ENCODE measurements around the gene RGL2.
"Not testable (repeated sequence)": the region's sequence is repeated elsewhere in the genome, so short reads cannot be mapped to it uniquely, and the experiment has no call there.

RGL2 gene, protein sequence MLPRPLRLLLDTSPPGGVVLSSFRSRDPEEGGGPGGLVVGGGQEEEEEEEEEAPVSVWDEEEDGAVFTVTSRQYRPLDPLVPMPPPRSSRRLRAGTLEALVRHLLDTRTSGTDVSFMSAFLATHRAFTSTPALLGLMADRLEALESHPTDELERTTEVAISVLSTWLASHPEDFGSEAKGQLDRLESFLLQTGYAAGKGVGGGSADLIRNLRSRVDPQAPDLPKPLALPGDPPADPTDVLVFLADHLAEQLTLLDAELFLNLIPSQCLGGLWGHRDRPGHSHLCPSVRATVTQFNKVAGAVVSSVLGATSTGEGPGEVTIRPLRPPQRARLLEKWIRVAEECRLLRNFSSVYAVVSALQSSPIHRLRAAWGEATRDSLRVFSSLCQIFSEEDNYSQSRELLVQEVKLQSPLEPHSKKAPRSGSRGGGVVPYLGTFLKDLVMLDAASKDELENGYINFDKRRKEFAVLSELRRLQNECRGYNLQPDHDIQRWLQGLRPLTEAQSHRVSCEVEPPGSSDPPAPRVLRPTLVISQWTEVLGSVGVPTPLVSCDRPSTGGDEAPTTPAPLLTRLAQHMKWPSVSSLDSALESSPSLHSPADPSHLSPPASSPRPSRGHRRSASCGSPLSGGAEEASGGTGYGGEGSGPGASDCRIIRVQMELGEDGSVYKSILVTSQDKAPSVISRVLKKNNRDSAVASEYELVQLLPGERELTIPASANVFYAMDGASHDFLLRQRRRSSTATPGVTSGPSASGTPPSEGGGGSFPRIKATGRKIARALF

GRCh38 chr6:33298773-33299236 is at the start of gene RGL2:
Gene RGL2, minus strand, starts transcription at chr6:33298942. Its CDS starts 332 bp downstream, at chr6:33298610.
- peak; percentile 80 for DNase-seq (ENCODE audit: low read depth, low spot score)

- DNase-seq (ENCODE audit: low read depth, low spot score), result no peak
These were observed 49.1 kb upstream of the RGL2 start for GRCh38 chr6:33347816-33348215.

GRCh38 chr6:33346972-33347371 is 48.2 kb upstream of the RGL2 start:
- peak; percentile 16 for DNase-seq (ENCODE audit: low read depth, low spot score)

DNA sequence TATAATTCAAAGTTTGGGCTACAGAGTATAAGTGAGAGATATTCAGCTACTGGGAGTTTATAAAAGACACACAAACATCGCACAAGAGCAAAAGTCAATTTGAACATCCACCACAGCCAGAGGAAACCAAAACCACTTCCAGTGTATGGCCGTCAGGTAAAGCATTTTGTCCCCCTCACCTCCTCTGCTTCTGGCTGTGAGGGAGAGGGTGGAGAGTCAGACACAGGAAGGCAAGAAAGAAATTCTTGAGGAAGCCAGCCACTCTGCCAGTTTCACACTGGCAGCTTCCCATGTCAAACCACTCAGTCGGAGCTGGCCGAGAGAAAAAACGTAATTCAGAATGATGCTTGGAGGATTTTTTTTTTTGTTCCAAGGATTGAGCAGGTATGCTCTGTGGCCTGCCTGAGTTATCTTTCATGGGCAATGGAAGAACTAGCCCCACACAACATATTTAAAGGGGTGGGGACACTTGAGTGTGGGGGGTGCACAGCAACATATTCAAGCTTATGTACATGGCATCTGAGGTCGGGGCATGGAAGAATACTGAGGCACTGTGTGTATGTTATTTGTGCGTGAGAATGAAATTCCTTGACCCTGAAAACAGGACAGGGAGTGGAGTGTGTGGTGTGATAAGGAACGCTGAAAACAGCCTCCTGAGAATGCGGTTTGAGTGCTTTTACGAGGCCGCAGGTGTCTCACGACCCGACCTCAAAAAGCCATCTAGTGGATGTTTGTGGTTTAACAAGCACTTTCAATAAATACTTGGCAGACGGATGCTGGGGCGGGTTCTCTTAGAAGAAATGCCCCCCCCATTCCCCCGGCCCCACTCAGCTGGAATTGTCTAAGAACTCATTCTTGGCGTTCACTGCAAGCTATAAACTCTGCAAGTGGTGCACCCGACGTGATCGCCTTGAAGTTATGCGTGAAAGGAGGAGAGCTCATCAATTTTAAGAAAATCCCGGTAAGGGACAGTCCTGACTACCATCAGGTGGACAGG is 46.3 kb upstream of the RGL2 start:
- DNase-seq (ENCODE audit: low read depth, low spot score), result peak; percentile 95

- no peak for DNase-seq (ENCODE audit: low read depth, low spot score)
These were observed 45.3 kb upstream of the RGL2 start for GRCh38 chr6:33343953-33344611.

DNA sequence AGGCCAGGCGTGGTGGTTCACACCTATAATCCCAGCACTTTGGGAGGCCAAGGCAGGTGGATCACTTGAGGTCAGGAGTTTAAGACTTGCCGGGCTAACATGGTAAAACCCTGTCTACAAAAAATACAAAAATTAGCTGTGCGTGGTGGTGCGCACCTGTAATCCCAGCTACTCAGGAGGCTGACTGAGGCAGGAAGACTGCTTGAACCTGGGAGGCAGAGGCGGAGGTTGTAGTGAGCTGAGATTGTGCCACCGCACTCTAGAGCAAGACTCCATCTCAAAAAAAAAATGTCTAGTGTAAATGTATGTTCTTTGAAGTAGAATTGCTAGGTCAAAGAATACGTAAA is 44.8 kb upstream of the RGL2 start:
- DNase-seq (ENCODE audit: low read depth, low spot score), result not testable (repeated sequence)

- no peak for DNase-seq (ENCODE audit: low read depth, low spot score)
These were observed 40.5 kb upstream of the RGL2 start for GRCh38 chr6:33339193-33339592.

DNA sequence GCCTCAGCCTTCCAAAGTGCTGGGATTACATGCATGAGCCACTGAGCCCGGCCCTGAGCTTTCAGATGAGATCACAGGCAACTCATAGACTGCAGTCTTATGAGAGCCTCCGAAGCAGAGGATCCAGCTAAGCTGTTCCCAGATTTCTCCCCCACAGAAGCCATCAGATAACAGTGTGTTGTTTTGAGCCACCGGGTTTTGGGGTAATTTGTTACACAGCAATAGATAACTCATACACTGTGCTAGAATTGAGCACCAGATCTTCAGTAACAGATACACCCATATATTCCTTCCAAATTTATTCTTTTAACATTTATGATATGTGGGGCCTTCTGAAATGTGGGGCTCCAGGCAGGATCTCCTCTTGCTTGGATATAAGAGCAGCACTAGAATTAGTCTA is 37.8 kb upstream of the RGL2 start:
- no peak for DNase-seq (ENCODE audit: low read depth, low spot score)

- DNase-seq (ENCODE audit: low read depth, low spot score), result no peak
These were observed 37.2 kb upstream of the RGL2 start for GRCh38 chr6:33335916-33336315.

DNA sequence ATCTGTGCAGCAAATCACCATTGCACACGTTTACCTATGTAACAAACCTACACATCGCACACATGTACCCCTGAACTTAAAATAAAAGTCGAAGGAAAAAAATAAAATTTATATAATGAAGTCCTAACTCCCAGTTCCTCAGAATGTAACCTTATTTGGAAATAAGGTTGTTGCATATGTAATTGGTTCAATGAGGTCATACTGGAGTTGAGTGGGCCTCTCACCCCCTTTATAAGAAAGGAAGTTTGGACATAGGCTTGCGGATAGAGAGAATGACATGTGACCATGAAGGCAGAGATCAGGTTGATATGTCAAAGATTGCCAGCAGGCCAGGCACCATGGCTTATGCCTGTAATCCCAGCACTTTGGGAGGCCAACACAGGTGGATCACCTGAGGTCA is 34.9 kb upstream of the RGL2 start:
- no peak for DNase-seq (ENCODE audit: low read depth, low spot score)

GRCh38 chr6:33330736-33331135 is 32.0 kb upstream of the RGL2 start:
- no peak for DNase-seq (ENCODE audit: low read depth, low spot score)

DNA sequence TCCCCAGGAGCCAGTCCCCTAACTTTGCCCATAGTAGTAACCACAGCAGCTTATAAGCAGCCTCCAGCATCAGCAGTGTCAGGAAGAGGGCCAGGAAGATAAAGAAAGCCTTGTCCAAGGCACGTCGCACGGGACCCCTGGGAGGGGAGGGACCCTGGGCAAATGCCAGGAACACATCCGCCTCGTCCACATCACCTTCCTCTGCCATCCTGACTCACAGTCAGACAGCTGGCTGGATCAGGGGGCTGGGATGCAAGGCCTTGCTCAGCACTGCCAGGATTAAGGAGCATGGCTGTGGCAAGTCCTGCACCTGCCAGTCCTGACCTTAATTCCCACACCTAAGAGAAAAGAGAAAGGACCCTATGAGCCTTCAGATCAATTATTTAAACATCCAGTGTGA is 30.3 kb upstream of the RGL2 start:
- DNase-seq (ENCODE audit: low read depth, low spot score), result no peak

- no peak for DNase-seq (ENCODE audit: low read depth, low spot score)
These were observed 25.4 kb upstream of the RGL2 start for GRCh38 chr6:33324125-33324524.

GRCh38 chr6:33323623-33323948 is 24.8 kb upstream of the RGL2 start:
- DNase-seq (ENCODE audit: low read depth, low spot score), result no peak

DNA sequence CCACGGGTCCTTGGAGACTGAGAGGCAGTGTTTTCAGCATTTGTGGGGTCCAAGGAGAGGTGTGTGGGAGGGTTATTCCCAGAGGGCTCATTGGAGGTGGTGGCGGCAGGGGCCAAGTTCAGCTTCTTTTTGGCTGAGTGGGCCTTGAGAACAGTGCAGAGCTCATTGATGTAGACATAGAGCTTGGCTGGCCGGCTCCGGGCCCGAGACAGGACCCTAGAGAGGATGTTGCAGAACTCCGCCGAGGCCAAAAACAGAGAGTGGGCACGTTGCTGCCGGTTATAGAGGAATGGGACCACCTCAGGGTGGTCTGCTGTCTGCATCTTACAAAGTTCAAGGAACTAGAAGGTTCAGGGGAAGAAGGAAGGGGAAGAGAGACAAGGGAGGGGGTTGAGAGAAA is 22.5 kb upstream of the RGL2 start:
- no peak for DNase-seq (ENCODE audit: low read depth, low spot score)

DNA sequence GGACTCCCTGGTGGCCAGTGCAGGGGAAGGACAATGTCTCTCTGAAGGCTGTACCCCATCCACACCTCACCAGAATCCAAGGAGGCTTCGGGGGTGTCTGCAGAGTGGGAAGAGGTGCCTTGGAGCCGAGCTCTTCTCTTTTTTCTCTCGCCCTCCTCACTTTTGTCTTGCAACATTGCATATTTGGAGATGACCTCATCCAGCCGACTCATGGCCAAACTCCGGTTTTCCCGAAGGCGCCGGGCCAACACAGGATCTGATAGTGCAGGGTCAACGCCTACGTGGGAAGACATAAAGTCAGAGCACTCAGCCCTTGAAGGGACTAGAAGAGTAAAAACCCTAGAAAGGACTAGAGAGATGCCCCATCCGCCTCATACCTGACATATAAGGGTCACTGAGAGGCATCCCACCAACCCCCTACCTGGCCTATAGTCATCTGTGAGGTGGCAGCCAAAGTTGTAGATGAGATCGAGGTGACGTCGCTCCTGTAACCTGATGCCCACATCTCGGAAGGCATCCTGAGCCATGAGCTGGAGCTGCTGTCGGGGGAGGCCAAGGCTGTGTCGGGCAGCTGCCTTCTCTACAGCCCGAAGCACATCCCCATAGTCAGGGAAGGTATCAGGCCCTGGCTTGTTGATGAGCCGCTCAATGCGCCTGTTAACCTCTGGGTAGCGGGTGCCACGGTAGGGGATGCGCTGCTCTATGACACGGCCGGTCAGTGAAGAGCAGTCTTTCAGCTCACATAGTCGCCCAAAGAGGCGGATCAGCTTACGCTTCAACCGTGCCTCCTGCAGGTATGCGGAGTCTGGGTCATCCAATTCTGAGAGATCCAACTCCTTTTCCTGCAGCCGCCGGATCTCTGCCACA is 21.8 kb upstream of the RGL2 start:
- peak; percentile 82 for DNase-seq (ENCODE audit: low read depth, low spot score)

DNA sequence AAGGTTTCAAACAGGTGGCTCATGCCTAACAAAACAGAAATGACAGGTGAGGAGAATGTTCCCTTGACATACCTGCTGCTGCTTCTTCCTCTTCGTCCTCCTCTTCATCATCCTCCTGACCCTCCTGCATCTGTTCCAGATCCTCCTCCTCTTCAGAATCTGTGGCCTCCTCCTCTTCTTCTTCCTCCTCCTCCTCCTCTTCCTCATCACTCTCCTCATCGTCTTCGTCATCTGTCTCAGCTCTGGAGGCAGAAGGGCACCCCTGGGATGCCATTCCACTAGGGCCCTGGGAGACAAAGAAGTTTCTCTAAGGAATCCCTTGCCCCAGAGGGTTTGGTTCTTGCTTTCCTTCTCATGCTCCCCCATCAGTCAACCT is 21.2 kb upstream of the RGL2 start:
- DNase-seq (ENCODE audit: low read depth, low spot score), result no peak

DNA sequence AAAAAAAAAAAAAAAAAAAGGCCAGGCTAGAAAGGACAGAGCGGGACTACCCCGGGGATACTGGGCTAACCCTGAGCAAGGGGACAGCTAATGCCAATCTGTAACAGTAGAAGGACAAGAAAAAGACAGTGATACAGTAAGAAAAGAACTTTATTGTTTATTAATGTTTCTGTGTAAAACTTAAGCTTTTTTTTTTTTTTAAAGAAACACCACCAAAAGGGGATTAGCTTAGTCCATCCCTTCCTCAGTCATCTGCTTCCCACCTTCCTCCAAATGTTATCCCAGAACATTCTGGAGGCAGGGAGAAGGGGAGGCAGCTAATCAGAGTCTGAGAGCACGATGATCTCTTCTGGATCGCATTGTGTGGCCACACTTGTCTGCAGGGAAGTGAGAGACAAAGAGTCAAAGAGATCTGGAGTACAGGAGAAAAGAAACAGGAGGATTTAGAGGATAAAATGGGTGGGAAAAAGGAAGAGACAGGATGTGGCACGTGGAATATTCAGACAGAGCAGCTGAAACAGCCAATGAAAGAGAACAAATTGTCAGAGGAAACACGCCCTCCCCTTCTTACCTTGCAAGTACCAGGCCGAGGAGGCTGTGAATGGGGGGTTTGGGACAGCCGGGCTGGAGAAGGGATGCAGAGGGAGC is 19.8 kb upstream of the RGL2 start:
- no peak for DNase-seq (ENCODE audit: low read depth, low spot score)

- DNase-seq (ENCODE audit: low read depth, low spot score), result peak; percentile 99
These were observed 19.1 kb upstream of the RGL2 start, which contains the start of gene ZBTB22 for GRCh38 chr6:33317669-33318425. Gene ZBTB22, minus strand, starts transcription at chr6:33317744. Its CDS starts 828 bp downstream, at chr6:33316916.

All from astrocyte of the hippocampus (primary cell).